ENCODE results near the gene MYLK.

Gene MYLK

DNA sequence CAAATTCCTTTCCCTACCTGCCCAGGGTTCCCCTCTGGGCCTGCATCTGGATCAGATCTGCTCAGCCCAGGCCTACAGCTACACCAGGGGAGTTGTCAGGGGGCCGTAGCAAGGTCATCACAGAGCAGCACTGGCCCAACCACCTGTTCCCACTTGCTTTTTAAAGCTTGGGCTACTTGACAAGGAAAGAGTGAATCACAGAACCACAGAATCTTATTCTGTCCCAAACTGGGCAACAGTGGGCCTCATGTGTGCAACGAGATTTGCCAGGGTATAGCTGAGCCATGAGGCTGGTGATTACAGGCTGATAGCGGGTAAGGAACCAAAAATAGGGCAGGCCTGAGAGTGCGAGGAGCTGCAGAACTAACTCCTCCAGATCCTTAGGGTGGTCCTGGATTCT, 66.7 kb downstream of the MYLK start:
- DNase-seq = no peak

DNA sequence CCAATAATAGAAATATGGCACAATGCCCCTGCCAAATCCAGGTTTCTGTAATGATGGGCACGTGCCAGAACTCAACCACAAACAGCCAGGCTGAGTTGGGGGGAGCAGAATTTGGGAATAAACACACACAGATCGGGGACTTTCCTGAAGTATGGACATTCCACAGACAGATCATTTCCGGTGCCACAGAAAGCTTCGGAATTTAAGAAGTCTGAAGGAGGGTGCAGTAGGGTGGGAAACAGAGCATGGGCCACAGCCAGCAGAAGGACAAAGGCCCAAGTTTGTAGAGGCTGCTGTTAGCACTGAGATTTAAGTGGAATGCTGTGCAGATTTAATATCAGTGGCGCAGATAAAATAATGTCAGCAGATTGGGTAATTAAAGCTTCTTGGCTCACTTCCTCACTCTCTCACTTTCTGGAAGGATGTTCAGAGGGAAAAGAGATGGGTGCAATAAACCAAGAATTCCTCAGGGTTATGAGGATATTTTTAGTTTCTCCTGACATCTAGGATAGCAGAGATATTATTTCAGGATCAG, 67.4 kb downstream of the MYLK start:
- DNase-seq = no peak

DNA sequence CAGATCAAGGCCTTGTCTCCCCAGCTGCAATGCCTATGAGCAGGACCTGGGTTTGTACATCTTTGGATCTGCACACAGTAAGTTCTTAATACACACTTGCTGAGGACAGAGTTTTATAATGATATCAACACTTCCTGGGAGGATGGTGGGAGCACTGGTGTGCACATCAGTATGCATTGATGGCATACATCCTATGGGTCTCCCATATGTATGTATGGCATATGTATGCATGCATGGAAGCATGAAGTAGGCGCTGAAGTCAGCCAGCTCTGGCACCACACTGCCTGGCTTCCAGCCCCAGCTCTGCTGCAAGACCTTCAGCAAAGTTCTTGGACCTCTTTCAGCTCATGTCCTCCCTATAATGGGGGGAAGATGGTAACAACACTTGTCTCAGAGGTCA, 68.2 kb downstream of the MYLK start:
- no peak for DNase-seq

DNA sequence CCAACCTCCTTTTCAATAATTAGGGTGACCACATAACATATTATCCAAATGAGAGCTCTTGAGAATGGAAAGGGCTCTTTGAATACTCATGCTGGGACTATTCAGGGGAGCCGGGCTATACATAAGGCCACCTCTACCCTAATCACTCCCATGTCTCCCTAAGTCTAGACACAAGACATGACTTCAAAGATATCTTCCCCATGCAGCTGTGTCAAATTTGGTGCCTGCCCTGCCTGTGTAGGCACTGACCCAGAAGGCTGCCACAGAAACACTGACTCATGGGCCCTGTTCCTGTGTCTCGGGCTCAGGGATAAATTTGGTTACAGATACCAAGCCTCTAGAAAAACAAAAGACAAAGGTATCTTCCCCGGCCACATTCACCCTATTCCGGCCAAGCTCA, 70.3 kb downstream of the MYLK start:
- no peak for DNase-seq

DNA sequence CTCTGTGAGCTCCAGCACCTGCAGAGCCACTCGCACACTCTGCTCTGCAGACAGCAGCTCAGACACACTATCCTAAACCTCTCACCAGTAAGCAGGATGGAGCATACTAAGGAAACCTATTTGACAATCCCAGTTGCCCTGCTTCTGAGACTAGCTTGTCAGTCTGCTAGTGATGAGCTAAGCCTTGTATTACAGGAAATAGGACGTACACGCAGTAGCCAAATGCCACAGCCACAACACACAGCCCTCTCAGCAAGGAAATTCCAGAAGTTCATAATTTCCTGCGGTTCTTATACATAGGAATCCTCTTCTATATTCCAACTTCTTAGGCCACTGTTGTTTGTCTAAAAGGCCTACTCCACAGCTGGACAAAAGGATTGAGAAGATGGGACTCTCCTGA, 74.5 kb downstream of the MYLK start:
- DNase-seq = no peak

DNA sequence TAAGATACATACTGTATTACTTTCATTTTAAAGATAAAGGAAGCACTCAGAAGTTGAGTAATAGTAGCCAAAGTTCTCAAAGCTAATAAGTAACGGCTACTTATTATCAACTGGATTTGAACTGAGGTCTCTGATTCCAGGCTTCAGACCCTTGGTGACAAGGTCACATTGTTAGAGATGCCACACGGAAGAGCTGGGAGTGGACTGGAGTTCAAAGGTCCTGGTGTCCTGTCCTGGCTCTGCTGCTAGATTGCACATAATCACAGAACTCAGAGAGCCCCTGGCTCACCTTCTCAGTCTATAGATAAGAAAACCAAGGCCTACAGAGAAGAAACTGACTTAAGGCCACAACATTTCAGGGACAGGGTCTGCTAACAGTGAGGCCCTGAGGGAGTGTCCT, 75.3 kb downstream of the MYLK start:
- DNase-seq = no peak

DNA sequence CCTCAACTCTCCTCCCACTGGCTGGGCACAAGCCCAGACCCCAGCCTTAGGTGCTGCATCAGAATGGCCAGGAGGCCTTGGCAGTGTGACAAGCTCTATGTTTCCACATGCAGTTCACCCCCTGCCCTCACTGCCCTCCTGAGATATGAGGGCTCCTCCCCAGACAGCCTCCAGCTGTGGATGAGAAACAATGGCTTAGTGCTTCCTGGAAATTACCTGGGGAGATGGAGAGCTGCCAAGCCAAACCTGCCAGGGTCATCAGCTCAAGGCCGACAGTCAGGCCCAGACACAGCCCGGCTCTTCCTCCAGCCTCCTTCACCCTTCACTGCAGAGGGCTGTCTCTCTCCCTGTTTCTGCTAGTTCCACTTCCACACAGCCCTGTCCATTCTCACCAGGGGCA, 76.3 kb downstream of the MYLK start:
- DNase-seq = no peak

DNA sequence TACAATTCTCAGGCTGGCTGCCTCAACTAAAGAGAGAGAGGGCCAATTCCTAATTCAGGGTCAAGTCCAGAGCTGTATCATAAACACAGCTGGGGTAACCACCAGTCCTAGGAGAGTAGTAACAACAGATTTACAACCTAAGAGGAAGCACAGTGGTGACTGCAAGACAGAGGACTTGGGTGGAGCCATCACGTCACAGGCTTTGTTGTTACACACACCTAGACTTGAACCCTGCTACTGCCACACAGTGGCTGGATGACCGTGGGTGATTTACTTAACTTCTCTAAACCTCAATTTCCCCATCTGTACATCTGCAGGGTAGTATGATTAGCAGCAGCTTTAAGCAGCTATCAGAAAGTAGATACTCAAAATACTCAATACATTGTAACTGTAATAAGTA, 78.6 kb downstream of the MYLK start:
- DNase-seq = no peak

DNA sequence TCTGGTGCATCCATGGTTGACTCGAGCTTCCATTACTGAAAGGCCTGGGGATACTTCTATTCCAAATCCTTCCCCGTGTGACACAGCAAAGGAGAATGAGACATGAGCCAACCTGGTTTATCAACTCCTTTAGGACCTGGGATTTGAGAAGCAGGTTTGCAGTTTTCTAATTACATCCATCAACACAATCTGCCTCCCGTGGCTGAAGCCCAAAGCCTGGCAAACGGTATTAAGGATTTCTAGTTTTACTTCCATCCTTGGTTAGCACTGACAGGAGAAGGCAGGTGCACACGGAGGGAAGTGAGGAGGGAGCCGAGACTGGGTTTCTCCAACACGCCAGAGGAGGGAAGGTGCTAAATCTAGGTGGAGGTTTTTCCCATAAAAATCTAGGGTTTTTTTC, 79.0 kb downstream of the MYLK start:
- no peak for DNase-seq

DNA sequence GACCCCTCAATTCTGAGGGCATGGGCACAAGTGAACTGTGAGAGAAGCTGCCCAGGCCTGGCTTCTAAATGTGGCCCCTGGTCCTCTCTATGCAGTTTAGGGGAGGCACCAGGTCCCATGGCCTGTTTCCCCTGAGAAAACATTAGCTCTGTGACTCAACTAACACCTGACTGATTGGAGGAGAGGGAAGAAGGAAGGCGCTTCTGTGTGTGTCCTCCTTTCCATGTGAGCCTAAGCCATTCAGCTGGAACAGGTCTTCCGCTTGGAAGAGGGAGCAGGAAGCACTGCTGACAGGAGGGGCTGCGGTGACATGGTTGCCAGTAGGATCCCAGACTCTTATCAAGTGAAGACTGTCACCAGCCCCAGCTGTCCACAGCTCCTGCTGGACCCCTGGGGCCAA, 79.5 kb downstream of the MYLK start:
- DNase-seq = no peak

DNA sequence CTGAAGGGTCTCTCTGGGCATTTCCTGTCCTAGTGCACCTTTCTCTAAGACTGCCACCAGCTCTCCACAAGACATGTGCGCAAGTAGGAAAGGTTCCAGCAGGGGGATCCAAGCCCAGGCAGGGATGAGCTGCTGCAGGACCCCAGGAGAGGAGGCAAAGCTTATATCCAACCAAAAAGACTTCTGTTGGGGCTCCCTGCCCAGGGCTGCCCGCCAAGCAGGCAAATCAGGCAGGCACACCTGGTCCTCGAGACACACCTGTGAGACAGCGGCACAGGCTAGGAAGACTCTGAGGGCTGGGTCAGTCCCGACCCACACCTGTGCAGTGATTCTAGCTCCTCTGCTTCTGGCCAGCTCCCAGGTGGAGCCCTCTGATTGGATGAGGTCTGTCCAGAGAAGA, 80.6 kb downstream of the MYLK start:
- no peak for DNase-seq

DNA sequence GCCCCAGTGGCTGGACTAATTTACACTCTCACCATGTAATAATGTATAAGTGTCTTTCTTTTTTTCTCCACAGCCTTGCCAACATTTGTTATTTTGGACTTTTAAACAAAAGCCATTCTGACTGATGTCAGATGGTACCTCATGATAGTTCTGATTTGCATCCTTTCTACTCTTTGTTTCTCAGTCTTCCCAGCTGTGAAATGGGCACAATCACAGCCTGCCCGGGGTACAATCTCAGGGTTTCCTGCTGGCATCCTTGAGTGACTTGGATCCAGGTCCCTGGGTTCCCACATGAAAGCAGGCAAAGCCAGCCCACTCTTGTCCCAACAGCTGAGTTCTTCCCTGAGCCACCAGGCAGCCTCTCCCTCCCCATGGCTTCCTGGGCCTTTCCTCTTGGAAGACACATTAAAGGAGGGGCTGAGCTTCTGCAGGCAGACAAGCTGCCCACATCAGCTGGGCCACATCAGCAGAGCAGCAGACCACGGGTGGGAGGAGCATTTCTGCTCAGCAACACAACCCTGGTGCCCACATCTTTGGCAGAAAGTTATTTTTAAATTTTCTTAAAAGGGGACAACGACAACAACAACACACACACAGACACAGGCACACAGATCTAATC, 82.0 kb downstream of the MYLK start:
- no peak for DNase-seq

DNA sequence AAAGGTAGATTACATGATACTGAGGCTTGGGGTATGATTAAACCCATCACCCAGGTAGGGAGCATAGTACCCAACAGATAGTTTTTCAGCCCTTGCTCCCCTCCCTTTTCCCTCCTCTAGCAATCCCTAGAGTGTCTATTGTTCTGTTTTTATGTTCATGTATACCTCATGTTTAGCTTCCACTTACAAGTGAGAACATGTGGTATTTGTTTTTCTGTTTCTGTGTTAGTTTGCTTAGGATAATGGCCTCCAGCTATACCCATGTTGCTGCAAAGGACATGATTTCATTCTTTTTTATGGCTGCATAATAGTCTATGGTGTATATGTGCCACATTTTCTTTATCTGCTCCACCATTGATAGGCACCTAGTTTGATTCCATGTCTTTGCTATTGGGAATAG, 82.7 kb downstream of the MYLK start:
- DNase-seq = no peak

DNA sequence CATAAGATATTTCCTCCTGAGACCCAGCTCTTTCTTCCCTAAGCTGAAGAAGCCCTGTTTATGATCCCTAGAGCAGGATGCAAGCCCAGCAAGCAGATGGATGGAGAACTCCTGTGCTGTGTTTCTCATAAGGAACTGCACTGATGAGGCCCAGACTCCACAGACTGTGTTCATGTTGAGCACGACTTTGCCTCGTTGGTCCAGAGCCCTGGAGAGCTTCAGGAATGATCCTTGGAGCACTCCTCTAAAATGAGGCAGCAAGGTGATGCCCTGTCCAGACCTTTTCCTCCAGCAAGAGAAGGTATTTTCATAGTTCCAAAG, 83.8 kb downstream of the MYLK start:
- DNase-seq = no peak

DNA sequence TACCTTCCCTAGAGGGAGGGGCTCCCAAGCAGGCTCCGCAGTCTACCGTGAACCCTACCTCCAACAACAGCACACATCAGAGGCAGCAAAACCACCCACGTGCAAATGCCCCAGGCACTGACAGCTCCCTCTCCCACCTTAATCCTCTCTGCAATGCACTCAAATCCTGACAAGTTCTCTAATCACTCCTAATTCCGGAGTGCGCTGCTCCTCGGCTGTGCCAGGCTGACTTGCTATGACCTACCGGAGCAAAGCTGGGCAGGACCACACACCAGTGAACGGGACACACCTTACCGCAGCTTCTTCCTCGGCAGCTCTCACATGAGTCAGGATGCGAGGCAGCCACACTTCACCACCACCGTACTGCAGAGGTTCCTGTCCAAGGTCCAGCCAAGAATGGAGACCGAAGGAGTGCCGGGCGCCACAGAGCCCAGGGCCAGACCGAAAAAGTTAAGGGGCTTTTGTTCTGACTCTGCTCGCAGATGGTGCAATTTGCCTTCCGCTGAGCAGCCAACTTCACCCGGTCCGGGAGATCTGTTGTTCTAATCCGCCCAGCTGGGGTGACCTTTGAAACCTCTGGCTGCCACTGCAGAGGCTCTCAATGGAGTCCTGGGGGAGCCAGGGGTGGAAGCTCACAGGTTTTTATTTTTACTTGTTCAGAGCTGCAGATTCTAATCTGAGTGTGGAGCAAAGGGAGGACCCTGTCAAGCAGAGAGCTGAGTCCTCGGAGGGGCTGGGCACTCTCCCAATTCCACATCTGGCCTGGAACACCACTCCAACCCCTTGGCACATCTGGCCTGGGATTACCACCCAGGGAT, 84.4 kb downstream of the MYLK start:
- no peak for DNase-seq

DNA sequence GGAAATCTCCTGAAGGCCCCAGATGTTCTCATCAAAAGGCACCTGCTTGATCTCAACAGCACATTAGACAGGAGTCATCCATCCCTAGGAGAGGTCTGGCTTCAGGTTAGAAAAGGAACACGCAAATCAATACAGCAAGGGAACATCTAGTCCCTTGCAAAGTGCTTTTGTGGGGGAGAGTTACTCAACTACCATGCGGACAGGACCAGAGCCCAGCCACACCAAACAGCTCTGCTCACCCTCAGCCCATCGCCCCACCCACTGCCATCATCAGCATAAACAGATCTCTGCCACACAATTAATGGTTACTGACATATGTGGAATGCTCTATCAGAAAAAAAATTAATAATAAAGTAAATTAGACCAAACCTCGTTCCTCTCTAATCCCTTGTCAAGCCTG, 85.6 kb downstream of the MYLK start:
- DNase-seq = no peak

DNA sequence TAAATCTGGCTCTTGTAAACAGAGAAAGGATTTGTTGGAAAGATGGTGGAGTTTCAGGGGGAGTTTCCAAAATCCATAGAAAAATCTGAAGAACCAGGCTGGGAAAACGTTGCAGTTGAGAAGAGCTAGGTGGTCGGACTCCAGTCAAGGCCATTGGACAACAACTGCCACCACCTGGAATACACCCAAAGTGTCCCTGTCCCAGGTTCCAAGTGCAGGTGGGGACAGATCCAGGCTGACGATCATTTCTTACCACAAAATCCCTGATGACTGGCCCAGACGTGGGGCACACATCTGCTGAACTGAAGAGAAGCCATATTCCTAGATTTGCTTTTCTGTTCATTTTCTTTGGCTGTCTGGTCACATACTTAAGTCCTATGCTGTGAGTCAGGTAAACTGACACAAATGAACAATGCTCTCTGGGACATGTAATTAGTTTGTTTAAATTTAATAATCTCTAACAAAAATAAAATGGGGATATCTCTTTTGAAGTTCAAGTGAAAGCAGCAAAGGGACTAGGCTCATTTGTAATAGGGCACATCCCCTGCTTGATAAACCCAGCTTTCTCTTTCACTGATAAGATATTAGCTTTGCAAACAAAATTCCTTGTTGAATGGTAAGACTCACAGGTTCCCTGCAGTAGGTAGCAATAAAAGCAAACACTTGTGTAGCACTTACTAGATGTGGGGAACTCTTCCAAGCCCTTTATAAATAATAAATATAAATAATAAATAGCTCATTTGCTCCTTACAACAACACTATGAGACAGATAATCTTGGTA, 88.5 kb downstream of the MYLK start:
- DNase-seq = no peak

DNA sequence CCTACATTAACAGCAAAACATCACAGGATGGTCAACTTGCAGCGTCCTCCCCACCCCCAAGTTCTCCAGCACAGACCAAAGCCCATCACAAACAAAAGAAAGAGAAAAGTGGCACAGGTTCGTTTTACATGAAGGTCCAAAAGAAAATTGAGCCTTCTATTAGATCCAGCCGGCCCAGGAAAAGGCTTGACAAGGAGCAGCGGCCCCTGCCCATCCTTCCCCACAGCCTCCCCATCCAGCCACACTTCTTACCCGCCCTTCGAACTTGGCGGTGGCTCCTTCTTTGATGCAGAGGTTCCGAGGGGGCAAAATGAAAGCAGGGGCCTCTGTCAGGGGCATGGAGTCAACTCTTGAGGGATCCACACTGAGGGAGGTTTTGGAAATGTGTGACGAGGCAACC, 90.7 kb downstream of the MYLK start:
- DNase-seq = no peak

DNA sequence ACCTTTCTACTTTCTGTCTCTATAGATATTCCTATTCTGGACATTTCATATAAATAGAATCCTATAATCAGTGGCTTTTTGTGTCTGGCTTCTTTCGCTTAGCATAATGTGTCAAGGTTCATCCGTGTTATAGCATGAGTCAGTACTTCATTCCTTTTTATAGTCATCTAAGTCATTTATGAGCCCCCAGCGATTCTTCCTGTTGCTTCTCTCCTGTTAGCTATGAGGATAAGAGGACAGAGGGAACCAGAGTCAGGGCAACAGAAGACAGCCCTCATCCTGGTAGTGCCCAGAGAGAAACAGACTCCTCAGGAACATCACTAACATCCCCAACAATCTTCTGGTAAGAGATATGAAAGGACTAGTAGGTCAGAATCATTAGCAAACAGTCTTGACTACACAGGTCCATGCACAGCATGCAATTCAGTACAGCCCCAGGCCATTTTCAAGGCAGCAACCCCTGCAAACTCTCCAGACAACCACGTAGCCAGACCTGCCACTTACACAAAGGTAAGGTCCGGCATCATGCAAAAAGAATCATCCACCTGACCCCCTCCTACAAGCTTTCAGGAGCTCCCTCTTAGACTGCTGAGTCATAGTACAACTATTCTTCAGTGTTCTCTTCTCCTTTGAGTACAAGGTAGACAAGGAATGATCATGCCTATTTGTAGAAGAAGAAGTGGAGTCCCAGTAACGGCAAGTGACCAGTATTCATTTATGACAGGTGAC, 91.5 kb downstream of the MYLK start:
- DNase-seq = no peak

DNA sequence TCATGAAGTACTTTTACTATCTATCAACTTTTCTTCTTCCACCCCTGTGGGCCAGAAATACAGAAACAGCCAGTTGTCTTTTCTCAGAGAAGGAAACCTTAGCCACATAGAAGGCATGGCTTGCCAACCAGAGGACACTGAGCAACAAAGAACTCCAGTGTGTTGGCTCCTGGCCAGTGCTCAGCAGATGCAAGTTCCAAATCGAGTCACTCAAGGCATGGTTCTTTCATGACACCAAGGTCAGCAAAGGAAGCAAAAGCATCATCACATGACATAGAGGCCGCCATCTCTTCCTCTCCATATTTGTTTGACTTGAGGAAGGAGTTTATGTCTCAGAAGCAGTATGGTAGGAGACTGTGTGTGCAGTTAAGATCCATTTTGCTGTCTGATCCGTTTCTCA, 92.2 kb downstream of the MYLK start:
- no peak for DNase-seq

DNA sequence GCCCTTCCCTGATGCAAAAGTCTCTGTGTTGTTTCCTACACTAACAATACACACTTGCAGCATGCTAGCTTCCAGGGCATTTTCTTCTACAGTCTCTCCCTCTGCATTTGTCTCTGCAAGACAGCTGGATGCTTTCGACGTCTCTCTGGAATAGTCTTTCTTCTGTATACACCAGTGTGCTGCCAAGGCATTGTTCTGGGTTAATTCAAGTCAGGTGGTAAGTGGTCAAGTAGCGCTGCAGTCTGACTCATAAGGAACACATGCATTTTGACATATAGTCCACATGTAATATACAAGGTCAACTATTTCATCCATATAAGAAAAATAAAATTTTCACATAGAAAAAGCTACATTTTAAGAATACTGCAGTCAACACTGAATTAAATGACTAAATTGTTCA, 92.7 kb downstream of the MYLK start:
- DNase-seq = no peak

DNA sequence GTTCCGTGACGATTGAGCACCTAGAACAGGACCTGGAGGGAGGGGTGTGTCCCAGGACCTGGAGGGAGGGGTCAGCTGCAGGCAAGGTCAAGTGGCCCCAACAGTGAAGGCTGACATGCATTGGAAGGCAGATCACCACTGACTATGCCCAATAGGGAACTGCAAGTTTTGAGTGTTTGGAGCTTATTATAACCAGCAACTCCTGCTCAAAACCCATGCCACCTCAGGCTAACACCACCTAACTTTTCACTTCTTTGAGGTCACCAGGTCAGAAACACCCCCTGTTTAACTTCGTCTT, 93.1 kb downstream of the MYLK start:
- no peak for DNase-seq

DNA sequence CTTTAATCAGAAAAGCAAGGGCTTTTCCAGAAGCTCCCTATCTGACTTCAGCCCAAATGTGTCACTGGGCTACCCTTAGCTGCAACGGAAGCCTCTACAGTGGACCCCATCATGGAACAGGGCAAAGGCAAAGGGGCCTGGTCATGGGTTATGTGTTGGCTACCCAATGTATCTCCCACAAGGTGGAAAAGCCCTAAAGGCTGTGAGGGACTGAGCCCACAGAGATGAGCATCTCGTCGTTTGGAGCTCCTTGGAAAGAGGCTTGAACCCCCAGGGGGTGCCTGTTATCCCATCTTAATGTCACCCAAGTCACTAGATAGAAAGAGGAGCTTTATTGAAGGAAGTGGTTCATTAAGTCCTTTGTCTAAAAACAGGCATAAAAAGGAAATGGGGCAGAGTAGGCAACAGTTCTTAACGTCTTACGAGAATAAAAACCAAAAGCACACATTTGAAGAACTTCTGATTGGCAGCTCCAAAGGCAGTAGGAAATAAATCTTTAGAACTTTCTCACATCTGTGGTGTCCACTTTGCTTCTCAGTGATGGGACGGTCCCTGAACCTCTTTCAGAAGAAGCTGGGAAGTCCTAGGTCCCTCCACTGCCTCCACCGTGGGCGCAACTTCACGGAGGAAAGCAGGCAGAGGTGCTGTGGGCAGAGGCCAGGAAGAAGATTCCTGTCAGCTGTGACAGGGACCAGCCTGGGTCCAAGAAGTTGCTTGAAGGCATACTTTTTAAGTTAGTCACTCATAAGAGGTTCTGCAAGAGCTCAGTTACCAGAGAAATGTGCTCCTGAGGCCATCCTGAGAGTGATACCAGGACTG, 93.7 kb downstream of the MYLK start:
- DNase-seq = no peak
